NOMO-1 treated with DMSO at 0.1 percent for 48 hours (cell line): Measurements from ENCODE around the gene MRM2.
"Not testable (repeated sequence)": the region's sequence is repeated elsewhere in the genome, so short reads cannot be mapped to it uniquely, and the experiment has no call there.

ENCODE experiments used
- DNase-seq: peaks from one replicate; lab custom pipeline; 2025; ENCODE audit not compliant: unreplicated experiment; lab: John Stamatoyannopoulos, UW

The MRM2 gene

DNA sequence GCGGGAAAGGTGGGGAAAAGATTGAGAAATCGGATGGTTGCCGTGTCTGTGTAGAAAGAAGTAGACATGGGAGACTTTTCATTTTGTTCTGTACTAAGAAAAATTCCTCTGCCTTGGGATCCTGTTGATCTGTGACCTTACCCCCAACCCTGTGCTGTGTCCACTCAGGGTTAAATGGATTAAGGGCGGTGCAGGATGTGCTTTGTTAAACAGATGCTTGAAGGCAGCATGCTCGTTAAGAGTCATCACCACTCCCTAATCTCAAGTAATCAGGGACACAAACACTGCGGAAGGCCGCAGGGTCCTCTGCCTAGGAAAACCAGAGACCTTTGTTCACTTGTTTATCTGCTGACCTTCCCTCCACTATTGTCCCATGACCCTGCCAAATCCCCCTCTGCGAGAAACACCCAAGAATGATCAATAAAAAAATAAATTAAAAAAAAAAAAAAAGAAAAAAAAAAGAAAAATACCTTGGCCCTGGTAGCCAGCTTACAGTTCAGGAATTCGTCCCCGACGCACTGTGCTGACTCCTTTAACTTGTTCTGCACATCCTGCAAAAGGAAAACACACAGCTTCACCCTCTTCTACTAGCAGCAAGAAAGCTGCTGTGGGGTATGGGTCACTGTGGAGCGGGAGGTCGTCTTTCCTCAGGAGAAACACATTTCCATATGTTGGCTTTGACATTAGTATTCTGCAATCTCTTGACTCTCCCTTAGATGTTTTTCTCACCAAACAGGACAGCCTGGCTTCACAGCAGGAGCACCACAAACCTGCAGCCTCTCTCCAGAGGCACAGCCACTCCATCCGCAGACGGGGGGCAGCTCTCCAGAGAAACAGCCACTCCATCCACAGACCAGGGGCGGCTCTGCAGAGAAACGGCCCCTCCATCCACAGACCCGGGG lies 27.3 kb upstream of the MRM2 start:
- DNase-seq: not testable (repeated sequence)

DNA sequence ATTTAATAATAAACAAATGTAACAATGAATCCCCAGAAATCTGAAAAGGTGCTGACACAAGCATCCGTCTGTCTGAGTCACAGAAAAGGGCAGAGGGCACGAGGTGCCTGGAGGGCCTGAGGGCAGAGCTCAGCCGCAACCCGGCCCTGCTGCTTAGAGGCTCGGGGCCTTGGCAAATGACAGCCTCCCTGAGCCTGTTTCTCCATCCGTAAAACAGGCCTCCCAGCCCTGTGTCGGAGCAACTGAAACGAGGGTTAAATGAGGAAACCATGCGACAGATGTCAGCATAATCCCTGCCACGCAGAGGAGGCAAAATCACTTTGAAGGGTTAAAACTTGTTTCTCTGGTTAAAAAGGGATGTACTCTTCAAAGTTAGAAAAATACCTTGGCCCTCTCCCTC lies 24.9 kb upstream of the MRM2 start:
- DNase-seq: no peak

GRCh38 chr7:2264158-2264557 lies 22.2 kb upstream of the MRM2 start:
- no peak for DNase-seq

DNA sequence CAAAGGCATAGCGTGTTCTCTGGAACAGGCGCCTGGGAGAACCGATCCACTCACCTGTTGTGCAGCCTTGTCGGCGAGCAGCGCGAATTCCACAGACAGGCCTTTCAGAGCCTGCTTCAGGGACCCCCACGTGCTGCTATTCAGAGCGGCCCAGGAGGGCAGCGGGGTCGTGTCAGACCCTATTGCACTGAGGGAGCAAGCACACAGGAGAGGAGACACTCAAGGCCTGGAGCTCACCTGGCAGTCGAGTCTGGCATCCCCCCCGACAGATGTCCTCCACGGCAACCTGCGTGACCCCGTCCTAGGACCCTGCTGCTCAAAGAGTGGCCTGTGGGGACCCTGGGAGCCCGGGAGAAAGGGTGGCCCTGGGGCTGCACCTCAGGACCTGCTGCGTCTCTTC lies 21.2 kb upstream of the MRM2 start:
- DNase-seq: no peak

DNA sequence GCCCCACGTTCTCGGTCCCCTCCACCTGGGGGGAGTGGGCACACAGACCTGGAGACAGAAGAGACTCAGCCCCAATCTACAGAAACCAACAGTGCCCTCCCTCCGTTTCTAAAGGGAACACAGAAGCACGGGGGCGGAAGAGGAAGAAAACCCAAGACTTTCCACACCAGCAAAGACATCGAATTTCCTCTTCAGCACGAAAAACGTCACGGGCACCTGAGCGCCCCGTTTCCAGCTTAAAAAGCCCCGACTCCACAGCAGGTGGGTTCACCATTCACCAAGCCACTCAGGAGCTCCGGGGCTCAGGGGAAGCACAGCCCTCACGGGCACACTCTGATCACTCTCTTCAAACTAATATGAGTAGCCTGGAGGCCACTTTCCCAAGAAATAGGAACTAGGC lies 19.6 kb upstream of the MRM2 start:
- peak; percentile 62 for DNase-seq

GRCh38 chr7:2260820-2261219 lies 18.8 kb upstream of the MRM2 start:
- DNase-seq: no peak

DNA sequence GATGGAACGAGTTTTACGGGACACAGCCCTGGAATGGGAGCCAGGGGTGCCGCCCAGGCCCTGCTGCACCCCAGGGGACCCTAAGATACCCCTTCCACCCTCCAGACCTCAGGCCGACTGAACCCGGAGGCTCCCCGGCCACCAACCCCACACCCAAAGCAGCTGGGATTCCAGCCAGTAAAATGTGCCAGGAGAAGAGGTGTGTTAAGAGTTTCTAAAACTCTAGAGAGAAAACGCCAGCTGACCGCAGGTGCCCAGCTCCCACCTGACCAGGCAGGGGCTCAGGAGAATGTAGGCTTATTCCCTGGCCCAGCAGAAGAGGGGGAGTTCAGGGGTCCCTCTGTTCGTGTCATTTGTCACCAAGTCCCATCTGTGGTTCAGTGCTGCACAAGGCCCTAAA lies 17.5 kb upstream of the MRM2 start:
- no peak for DNase-seq

DNA sequence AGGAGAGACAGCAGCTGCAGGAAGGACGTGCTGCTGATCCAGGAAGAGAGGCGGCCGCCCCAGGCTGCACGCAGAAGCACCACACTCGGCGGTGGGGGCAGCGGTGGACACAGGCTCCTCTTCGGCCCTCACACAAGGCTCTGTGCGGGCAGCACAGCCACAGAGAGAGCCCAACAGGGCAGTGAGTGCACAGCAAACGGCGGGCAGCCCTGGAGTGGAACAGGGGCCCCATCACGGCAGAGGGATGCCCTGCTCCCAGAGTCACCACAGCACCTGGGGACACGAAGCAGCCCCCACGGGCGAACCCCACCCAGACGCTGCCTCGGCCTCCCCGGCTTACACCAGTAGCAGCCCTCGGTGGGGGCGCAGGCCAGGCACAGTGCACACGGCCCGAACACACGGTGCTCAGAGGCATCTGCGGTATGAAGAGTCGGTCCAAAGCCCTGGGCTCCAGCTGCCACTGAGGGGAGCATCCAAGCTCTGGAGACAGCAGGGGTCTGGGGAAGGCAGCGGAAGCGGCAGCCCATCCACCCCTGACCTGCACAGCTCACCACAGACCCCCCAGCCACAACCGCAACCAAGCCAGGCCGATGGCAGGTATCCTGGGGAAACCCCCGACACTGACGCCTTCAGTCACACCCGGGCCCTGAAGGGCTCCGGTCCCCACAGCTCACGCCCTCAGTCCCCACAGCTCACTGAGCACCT lies 16.8 kb upstream of the MRM2 start:
- DNase-seq: no peak

DNA sequence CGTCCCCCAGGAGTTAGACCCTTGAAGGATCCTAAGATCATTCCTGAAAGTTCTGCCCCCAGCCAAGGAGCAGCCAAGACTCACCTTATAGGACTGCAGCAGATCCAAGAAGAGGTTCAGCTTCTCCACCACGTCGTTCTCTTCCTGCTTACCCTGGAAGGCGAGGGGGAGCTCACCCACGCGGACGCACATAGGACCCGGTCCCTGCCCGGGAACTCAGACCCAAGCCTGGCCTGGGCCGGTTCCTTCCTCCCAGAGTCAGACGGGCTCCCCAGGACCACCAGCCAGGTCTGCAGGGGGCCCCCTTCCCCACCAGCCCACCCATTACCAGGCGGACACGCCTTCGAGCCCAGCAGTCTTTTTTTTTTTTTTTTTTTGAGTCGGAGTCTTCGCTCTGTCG lies 15.6 kb upstream of the MRM2 start:
- no peak for DNase-seq

DNA sequence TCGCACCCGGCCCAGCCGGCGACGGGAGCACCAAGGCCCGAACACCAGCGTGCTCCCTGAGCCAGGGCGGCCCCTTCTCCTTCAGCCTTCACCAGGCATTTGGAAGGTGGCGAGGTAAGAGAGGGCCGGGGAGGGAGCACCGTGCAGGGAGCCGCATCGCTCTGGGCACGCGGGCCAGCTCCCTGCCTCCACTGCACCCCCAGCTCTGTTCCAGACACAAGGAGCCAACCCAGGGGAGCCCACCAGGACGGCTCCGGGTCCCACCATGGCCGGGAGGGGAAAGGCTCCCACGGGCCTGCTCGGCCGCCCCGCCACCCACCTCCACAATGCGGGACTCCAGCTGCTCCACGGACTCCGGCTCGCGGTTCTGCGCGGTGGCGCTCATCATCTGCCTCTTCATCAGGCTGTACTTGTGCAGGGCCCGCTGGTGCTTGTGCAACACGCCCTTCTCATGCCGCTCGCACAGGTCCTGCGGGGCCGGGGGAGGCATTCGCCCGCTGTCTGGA lies 15.1 kb upstream of the MRM2 start:
- DNase-seq: no peak

DNA sequence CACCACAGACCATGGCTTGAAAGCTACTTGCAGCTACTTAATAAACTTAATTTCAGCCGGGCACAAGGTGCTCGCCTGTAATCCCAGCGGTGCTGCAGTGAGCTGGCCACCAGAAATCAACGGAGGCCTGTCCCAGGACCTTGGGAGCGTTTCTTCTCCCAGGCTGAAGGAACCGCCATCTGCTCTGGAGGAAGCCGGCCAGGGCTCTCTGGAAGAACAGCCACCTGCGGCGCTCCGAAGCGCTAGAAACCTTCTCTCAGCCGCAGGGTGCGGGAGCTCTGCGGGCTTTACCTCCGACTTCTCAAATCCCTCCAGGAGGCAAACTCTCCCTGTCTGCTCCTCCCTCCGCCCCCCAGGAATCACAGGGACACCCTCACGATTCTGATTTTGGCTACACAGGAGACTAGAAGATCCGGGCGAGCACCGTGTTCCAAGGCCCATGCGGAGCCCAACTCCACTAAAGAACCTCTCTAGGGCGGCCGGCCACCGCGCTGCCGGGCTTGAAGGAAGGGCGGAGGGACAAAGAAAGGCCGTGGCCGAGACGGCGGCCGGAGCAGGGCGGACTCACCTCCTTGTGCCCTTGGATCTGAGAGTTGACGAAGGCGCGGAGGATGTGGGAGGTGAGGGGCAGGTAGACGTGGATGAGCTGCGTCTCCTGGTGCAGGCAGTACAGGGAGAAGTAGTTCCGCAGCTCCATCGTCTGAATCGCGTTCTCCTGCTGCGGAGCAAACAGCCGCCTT lies 14.5 kb upstream of the MRM2 start:
- no peak for DNase-seq

GRCh38 chr7:2255145-2256139 lies 13.4 kb upstream of the MRM2 start:
- DNase-seq: no peak

DNA sequence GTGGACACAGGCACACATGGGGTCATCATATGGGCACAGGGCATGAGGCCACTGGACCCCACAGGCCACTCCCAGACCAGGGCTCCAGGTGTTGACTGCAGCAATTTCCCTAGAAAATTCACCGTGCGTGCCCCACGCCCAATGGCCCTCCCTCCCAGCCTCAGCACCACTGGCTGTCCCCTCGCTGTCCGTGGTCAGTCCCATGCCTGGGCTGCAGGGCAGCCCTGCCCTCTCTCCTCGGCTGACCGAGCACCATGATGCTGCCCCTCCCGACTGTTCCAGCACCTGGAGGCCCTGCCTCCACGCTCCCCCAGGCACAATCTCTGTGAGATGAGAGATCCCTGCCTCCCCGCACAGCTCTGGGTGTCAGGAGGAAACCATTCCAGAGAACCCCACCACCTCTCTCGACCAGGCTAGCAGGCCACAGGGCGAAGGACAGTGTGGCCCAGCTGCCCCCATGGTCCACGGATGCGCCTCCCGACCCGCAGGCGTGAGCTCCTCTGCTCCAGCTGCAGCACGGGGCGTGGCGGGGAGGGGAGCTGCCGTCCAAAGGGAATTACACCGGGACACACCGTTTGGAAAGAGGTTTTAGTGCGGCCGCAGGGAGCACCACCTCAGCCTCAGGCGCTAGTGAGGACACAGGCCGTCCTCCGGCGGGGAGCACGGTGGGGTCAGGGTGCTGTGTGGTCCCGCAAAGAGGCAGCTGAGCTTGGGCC lies 12.6 kb upstream of the MRM2 start:
- DNase-seq: no peak

DNA sequence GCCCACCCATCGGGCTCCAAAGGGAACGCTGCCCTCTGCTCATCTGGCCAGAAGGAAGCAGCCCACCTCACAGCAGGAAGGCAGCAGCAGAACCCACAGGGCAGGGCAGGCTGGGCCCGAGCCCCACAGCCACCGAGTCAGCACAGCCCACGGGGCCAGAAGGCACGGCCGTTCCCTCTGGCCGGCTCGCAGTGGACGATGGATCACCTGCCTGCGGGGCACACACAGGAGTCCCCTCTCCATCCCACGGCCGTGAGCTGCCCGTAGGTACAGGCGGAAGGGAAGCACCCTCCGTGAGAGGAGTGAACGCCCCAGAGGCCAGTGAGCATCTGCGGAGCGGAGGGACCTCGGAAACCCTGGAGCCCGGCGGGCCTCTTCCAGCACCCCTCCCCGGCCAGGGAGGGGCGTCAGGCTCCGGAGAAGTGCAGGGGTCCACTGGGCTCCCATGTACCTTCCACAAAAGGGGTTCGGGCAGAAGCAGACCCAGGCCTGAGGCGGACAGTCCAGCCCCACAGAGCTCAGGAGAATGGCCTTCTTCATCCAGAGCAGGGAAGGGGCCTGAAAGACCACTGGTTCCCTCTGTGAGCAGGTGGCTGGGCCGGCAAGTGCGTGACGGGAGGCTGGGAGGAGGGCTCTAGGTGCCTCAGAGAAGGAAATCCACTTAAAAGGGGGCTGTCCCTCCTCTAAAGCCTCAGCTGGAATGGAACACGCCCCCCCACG lies 11.7 kb upstream of the MRM2 start:
- DNase-seq: no peak

- DNase-seq: no peak
These were observed 11.0 kb upstream of the MRM2 start for GRCh38 chr7:2253021-2253420.

GRCh38 chr7:2251841-2252771 lies 10.1 kb upstream of the MRM2 start:
- DNase-seq: no peak

DNA sequence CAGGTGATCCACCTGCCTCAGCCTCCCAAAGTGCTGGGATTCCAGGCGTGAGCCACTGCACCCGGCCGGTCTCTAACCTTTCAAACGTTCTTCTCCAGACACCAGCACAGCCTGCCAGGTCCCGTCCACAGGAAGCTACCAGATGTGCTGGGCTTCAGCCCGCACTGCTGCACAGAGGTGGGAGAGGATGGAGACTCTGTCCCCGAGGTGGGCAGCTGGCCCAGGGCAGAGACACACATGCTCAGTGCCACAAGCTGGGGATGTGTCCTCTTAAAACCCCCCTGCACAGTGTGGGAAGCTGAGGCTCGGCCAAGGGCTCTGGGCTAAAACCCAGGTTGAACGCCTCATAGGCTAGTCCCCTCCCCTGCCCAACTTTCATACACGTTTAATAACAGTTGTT lies 9.4 kb upstream of the MRM2 start:
- no peak for DNase-seq

DNA sequence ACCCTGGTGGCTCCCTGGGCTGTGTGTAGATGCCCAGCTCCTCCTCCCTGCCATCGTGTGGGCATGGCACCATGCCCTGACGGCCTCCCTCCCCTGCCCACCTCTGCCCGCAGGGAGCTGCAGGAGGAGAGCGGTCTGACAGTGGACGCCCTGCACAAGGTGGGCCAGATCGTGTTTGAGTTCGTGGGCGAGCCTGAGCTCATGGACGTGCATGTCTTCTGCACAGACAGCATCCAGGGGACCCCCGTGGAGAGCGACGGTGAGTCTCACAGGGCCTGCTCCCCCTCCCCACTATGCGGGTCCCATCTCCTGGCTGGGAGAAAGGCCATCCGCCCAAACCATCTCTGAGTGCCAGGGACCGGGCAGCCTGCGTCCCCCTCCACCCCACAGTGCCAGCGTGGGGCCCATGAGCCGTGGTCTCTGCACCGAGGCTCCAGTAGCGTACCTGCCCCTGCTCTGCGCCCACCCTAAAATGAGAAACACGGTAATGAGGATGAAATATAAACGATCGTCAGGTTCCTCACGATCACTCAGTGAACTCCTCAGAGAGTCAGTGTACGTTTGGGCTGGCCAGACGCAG lies 7.8 kb upstream of the MRM2 start:
- no peak for DNase-seq
